CD4-positive, alpha-beta T cell treated with Interleukin-15 for 4 hours (primary cell): ENCODE measurements around the gene LRGUK.
A peak's percentile ranks its signal among the peaks of the same experiment; 100 is the strongest.
"Not testable (repeated sequence)": the region's sequence is repeated elsewhere in the genome, so short reads cannot be mapped to it uniquely, and the experiment has no call there.

ENCODE experiments used
- DNase-seq: peaks from one replicate; pipeline ENCODE4 v3.0.0-alpha.2; 2020; ENCODE audit warnings: low spot score

Gene LRGUK, protein sequence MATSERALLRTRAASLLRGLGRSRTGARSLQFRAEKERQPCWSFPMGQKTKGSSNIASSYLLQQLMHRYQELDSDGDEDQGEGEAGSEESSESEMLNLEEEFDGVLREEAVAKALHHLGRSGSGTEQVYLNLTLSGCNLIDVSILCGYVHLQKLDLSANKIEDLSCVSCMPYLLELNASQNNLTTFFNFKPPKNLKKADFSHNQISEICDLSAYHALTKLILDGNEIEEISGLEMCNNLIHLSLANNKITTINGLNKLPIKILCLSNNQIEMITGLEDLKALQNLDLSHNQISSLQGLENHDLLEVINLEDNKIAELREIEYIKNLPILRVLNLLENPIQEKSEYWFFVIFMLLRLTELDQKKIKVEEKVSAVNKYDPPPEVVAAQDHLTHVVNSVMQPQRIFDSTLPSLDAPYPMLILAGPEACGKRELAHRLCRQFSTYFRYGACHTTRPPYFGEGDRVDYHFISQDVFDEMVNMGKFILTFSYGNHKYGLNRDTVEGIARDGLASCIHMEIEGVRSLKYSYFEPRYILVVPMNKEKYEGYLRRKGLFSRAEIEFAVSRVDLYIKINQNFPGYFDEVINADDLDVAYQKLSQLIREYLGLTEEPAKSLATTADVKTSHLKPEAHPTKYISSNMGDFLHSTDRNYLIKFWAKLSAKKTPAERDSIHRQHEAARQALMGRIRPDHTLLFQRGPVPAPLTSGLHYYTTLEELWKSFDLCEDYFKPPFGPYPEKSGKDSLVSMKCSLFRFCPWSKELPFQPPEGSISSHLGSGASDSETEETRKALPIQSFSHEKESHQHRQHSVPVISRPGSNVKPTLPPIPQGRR

DNA sequence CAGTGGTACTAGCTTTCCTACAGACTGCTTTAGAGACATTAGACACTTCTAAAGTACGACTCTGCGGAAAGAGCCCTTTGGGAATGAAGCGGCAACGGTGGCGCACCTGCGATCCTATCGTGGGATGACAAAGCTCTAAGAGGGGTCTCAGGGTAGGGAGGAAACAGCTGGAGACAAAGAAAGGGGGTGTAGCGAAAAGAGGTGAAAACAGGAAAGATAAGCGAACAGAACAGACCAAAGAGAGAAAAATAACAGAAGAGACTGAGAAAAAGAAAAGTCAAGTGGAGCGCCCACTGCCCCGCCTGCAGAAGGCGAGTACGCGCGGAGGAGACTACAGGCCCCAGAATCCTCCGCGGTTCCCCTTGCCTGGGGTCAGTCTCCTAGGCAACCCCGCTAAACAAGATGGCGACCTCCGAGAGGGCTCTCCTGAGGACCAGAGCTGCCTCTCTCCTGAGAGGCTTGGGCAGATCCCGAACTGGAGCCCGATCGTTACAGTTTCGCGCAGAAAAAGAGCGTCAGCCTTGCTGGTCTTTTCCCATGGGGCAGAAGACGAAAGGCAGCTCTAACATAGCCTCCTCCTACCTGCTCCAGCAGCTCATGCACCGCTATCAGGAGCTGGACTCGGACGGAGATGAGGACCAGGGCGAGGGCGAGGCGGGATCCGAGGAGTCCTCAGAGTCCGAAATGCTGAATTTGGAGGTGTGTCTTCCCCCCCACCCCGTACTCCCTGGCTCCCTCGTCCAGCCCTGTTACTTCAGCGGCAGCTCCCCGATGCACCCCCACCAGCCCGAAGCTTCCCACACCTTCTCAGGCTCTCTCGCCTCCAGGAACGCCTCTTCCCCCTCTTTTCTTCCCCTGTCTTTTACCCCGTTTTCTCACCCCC, at the start of gene LRGUK:
Gene LRGUK (plus strand): TSS at position 375 of the 883 bp plus-strand sequence. CDS start 28 bp downstream, at position 403.
- DNase-seq = peak; percentile 76

DNA sequence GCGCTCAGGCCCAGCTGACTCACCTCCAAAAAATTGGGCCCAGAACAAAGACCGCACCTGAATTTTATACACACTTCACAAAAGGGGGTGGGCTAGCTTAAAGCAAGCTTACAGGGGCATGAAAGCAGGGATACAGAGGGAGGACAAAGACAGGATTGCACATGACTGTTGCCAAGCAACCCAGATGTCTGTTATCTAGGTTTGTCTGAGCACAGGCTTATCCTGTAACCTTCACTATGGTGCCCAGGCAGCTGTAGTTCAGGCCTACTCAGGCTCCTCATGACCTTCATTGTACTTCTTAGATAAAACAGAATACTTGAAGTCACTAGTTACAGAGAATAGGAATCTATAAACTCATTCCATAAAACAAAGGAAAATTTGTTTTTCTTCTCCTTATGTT, 49.6 kb upstream of the LRGUK start:
- DNase-seq = not testable (repeated sequence)

DNA sequence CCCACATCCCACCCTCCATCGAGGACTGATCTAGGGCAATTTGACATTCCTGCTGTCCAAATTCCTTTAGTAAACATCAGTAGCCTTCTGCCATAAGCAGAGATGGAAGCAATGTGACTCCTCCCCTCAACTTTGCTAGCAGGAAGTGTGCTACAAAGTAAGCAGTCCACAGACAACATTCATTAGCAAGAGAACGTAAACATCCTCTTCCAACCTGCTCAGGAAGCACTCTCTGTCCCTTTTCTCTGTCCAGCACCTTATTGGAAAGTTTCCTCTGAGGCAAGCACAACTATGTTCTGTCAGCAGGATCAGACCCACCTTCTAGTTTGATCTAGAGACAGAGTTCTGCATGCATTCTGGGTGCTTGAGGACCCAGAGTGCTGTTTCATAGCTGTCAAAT, 48.1 kb upstream of the LRGUK start:
- no peak for DNase-seq

DNA sequence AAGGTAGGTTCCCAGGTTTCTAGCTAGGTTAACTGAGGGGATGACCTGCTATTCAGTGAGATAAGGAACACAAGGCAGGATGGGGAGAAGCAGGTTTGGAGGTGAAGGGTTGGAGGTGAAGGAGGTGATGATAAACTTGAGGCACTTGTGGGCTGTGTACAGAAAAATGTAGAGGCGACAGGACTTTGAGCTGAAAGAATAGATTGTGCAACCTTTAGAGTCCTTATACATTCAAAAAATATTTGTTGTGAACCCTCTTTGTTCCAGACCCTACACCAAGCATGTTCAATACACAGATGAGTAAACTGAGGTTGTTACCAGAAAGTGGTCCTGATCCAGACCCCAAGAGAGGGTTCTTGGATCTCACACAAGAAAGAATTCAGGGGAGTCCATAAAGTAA, 45.4 kb upstream of the LRGUK start:
- DNase-seq = no peak

DNA sequence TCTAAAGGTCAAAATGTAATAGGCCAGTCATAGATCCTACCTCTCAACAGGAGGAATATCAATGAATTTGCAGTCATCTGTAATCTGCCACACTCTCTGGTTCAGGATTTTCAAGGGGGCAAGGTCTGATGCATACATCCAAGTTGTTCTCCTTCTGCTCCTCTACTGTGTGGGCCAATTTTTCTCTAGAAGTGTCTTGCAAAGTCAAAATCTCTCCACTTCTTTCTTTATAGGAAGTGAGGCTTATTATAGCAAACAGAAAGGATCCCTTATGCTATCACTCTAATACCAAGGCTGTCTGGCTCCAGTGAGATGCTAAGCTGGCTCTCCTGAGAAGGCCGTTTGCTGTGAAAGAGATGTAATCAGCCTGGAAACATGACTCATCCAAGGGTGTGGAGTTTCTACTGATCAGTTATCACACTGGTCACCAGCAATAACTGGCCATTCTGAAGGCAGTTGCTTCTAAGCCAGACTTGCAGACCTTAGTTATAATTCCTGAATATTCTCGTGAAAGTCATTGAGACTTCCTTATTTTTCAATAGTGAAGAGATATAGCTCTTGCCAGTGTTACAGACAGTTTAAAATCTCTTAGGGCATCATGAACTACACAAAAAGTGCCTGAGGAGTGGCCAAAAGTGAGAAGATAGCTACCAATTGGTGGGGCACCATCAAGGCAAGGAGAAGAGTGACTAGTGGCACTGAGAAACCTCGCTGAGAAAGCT, 43.2 kb upstream of the LRGUK start:
- DNase-seq = no peak

DNA sequence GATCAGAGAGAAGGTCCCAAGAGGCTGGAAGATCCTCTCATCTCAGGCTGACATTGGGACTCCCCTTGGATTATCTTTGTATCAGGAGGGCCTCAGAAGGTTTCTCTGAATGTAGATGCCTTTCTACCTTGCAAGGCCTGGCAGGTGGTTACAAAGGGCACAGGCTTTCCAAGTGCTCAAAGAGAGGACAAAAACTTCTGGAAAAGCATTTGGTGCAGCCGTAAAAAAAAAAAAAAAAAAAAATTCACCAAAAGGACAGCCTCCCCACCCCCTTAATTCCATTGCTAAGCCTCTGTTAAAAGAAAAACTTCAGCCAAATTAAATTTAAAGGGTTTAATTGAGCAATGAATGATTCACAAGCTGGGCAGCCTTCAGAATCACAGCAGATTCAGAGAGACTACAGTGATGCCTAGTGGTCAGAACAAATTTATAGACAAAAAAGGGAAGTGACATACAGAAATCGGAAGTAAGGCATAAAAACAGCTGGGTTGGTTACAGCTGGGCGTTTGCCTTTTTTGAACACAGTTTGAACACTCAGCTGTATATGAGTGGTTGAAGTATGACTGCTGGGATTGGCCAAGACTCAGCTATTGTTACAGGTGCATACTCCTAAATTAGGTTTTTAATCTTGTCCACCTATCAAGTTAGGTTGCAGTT, 42.5 kb upstream of the LRGUK start:
- no peak for DNase-seq

DNA sequence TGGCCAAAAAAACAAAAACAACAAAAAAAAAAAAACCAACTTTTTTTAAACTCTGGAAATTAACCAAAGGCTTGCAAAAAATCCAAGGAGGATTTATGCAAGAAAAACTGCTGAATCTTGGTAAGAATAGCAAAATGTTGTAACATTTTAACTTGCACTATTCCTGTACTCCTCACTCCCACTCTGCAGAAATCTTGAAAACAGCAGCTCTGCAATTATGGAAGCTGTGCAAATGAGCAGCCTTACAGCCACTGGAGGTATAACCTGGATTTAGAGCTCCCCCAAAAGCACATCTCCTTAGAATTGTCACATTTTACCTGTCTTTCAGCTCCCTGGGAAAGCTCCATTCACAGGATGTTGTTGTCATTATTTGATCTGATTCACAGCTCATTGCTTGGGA, 41.8 kb upstream of the LRGUK start:
- no peak for DNase-seq

DNA sequence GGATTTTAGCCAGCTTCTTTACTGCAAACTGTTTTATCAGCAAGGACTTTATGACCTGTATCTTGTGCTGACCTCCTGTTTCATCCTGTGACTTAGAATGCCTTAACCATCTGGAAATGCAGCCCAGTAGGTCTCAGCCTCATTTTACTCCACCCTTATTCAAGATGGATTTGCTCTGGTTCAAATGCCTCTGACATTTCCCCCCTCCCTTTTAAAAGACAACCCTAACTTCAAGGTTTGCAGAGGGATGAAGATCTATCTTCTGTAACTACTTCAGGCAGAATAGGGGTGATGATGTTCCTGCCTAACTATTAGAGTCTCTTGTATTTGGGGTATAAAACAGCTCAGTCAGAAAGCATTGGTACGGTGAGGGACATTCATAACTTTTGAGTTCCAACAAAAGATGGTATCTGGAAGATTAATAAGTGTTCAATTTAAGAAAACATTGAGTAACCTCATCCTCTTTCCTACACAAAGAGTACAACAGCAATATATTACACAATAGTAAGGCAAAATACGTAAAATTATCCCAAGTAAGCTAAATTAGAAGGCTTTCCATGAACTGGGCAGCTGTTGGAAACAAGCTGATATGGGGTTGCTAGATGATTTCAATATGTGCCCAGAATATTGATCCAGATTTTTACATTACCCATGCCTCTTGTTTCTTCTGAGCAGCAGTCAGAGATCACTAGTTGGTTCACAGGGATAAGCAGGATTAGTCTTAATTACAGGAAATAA, 40.0 kb upstream of the LRGUK start:
- DNase-seq = no peak

DNA sequence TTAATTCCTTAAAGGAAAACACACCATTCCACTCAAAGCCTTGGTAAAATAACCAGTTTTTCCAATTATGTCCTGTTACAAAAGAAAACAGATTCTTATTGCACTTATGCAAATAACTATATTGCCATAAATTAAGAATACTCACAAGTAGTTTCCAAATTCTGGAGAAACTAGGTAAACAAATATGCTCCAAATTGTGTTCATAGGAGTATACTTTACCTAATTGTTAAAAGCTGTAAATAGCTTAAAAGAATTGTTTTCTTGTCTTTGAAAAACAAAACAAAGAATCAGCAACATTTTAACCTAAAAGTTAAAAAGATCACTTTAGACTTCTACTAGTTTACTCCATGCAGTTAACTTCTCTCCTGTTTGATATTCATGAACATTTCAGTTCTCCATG, 38.9 kb upstream of the LRGUK start:
- no peak for DNase-seq

DNA sequence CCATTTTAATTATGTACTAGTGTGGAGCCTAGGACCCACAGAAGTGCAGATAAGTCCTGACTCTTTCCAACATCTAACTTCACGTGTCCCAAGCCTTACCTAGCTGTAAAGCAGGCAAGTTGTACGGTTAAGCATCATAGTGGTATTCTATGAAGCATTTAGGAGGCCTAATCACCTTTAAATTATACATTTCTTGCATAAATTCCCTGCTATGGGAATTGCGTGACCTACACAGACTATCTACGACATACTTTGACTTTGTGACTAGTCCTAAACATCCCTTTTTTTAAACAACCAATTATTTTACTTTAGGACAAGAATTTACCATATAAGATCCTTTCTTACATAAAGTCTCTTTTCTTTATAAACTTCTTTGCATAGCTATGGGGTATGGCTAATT, 37.7 kb upstream of the LRGUK start:
- no peak for DNase-seq

DNA sequence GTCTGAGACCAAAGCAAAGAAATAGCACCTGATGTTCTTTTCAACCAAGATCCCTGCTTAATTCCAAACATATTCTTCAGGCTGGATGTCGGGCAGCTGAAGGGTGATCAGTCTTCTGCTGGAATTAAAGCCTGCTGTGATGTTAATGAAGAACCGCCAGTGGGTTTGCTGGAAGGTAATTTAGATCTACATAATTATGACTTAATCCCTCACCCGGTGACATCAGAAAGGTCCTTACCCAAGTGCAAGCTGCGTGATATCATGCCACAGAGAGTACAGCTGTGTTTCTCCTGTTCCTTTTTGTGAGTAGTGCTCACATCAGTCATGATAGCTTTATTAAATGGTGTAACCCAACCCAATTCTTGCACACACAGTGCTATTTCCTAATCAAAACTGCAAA, 29.1 kb upstream of the LRGUK start:
- DNase-seq = no peak

DNA sequence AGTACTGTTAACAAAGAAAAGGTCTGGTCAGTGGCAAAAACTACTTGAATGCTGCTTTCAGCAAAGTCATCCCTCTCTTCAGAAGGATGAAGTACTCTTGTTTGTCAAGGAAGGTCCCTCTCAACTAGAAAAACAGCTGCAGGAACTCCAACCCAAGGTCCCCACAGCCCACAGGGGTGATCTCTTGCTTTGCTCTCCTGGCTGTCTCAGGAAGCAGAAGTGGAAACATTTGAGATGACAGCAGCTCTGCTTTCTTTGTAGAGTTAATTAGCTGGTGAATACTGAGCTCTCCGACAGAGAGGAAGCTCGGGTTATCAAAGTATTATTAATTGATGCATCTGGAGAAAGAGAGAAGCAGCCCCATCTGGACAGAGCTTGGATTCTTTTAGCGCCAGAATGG, 25.4 kb upstream of the LRGUK start:
- no peak for DNase-seq

DNA sequence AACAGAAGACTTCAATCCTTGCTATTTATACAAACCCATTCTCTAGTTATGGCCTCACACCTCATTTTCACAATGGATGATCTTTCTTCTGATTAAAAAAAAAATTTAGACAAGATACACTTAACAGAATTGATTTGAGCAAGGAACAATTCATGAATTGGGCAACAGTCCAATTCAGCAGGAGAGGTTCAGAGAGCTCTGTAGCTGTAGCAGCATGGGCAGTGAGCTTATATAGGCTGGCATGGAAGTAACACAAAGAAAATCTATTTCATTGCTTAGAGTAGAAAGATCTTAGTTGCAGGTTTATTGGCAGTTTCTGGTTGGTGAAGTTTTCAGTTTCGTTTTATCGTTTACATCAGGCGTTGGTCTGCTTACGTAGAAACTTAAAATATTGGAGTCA, 23.0 kb upstream of the LRGUK start:
- no peak for DNase-seq

DNA sequence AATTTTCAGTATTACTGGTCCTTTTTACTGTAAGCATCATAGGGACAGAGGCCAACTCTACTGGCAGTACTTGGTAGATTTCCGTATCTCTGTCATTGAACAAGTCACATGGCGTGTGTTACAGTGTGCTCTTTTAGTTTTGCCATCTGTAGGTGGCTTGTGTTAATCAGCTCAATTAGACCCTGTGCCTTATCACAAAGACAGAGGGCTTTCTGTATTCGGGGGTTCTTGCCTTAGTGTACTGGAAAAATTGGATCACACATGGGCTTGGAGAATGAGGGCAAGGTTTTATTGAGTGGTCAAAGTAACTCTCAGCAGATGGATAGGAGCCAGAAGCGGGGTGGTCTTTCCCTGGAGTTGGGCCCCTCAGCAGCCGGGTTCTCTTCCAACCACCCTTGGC, 21.3 kb upstream of the LRGUK start:
- no peak for DNase-seq

DNA sequence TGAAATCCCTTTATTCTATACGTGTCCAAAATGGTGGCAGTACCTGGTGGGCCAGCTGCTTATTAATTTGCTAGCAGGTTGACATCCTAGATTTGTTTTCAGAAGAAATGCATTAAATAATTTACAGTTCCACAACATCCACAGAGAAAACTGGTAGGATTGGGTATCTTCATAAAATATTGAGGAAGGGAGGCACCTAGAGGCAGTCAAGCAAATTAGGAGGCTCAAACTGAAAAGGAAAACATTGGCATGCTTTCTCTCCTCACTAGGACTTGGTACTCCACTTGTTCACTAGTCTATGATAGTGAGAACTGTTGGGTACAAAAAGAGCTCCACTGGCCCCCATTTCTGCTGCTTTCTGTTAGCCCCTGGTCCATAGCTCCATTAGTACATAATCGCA, 18.3 kb upstream of the LRGUK start:
- no peak for DNase-seq

DNA sequence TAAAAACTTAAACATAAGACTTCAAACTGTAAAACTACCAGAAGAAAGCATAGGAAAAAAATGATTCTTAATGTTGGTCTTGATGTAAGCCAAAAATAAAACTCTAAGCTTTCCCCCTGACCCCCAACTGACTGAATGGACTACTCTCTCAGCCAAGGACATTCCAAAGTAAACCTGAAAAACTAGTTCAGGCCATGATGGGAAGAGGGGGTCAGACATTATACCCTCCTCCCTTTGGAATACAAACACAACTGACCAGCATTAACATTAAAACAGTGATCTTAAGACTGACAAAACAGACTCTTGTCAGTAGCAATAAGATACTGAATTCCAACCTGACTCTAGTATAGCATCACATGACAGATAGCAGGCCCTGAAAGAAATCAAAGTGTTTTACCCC, 13.5 kb upstream of the LRGUK start:
- DNase-seq = no peak

DNA sequence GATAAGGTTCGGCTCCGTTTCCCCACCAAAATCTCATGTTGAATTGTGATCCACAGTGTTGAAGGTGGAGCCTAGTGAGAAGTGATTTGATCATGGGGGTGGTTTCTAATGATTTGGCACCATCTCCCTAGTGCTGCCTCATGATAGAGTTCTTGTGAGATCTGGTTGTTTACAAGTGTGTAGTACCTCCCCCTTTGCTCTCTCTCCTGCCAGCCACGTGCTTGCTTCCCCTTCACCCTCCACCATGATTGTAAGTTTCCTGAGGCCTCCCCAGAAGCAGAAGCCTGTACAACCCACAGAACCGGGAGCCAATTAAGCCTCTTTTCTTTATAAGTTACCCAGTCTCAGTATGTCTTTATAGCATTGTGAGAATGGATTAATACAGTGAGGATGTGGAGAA, 12.1 kb upstream of the LRGUK start:
- no peak for DNase-seq

DNA sequence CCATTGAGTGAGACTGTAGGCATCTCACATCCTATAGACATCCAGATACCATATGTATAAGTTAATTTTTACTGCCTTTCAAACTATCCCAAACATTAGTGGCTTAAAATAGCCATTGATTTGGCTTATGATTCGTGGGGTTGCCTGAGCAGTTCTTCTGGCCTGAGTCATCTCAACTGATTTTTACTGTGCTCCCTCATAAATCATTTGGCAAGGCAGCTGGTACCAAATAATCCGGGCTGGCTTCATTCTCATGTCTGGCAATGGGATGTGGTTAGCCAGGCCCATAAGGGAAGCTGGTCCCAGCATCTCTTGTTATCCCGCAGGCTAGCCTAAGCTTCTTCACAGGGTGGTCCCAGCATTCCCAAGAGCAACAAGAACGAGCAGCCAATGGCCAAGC, 6.7 kb upstream of the LRGUK start:
- no peak for DNase-seq

DNA sequence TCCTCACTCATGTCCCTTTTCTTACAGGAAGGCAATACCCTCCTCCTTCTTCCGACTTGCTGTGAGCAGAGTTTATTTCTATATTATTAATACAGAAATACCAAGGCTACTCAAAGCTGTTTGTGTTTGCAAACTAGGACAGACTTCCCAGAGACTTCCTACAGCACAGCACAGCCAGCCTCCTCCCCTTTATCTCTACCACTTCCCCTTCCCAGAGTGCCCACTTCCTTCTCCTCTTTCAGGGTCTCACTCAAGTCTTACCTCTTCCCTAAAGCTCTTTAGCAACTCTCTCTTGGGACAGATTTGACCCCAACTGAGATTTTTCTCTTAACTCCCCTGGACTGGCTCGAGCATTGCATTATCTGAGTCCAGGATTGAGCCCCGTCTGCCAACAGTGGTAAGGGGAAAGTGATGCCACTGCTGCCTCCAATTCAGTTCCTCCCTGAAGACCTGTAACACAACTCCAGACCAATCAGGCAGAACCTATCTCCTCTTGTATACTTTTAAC, 5.5 kb upstream of the LRGUK start:
- DNase-seq = no peak

DNA sequence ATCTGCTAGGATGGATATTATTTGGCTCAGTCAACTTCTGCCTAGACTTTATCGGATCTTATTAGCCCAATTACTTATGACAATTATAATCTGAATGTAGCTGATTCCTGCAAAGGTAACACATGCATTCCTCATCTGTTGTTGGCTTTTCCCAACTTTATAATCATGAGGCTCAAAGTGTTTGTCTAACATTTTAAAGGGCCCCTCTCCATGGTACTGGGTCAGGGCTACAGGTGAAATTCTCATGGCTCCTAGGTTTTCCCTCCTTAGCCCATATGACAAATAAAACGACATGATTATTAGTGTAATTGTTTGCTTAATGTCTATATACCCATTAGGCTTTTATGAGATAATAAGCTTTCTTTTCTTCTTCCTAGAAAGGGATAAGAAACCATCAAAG, 4.2 kb upstream of the LRGUK start:
- DNase-seq = no peak
